ENCODE measurements around the gene CPSF4L.
A peak's percentile ranks its signal among the peaks of the same experiment; 100 is the strongest.

The CPSF4L gene

GRCh38 chr17:73308017-73308823, 46.5 kb upstream of the CPSF4L start:
- peak overlapping the region; percentile 25; the same call in 1 of the 2 replicates for H3K27ac ChIP-seq (replicated peaks)
- DNase-seq (ENCODE audit: low read depth in 1 of 2, low spot score in 1 of 2): peak; percentile 73 to 79

GRCh38 chr17:73307130-73307529, 45.5 kb upstream of the CPSF4L start:
- TF ChIP-seq CTCF (IDR thresholded peaks at IDR 0.05; ENCODE audit: insufficient read depth, low read length) (no peak), GABPA (IDR thresholded peaks at IDR 0.05; ENCODE audit: low read depth) (no peak), SPI1 (IDR thresholded peaks at IDR 0.05; ENCODE audit: borderline replicate concordance, low read depth) (no peak), POLR2AphosphoS5 (IDR thresholded peaks at IDR 0.05; ENCODE audit: low read depth) (no peak), REST (IDR thresholded peaks at IDR 0.05; ENCODE audit: insufficient replicate concordance, low read depth) (no peak)
- no peak for DNase-seq (ENCODE audit: low read depth in 1 of 2, low spot score in 1 of 2)
- Histone ChIP-seq H3K4me3 (replicated peaks; ENCODE audit: insufficient read depth, low read length) (no peak overlapping the region), H3K27ac (replicated peaks) (no peak overlapping the region), H3K27me3 (ENCODE audit: insufficient read depth, poor library complexity, severe bottlenecking) (no peaks in the 10 kb centered on the region)

More at GRCh38 chr17:73308017-73308823, 46.5 kb upstream of the CPSF4L start:
- H3K27me3 ChIP-seq (ENCODE audit: insufficient read depth, poor library complexity, severe bottlenecking): no peaks in the 10 kb centered on the region
- H3K4me3 ChIP-seq (replicated peaks; ENCODE audit: insufficient read depth, low read length): 0 out of 2 replicates have a peak overlapping the region, but pooled peaks have one; percentile 0
- no peak for TF ChIP-seq POLR2AphosphoS5 (IDR thresholded peaks at IDR 0.05; ENCODE audit: low read depth)
- TF ChIP-seq REST (IDR thresholded peaks at IDR 0.05; ENCODE audit: insufficient replicate concordance, low read depth): no peak
- no peak for TF ChIP-seq CTCF (IDR thresholded peaks at IDR 0.05; ENCODE audit: insufficient read depth, low read length)
- no peak for TF ChIP-seq SPI1 (IDR thresholded peaks at IDR 0.05; ENCODE audit: borderline replicate concordance, low read depth)
- TF ChIP-seq GABPA (IDR thresholded peaks at IDR 0.05; ENCODE audit: low read depth): no peak

GRCh38 chr17:73305845-73306836, 44.5 kb upstream of the CPSF4L start:
- no peak overlapping the region for H3K4me3 ChIP-seq (replicated peaks; ENCODE audit: insufficient read depth, low read length)
- no peaks in the 10 kb centered on the region for H3K27me3 ChIP-seq (ENCODE audit: insufficient read depth, poor library complexity, severe bottlenecking)
- DNase-seq (ENCODE audit: low read depth in 1 of 2, low spot score in 1 of 2): no peak
- TF ChIP-seq CTCF (IDR thresholded peaks at IDR 0.05; ENCODE audit: insufficient read depth, low read length) (no peak), POLR2AphosphoS5 (IDR thresholded peaks at IDR 0.05; ENCODE audit: low read depth) (no peak), GABPA (IDR thresholded peaks at IDR 0.05; ENCODE audit: low read depth) (no peak), SPI1 (IDR thresholded peaks at IDR 0.05; ENCODE audit: borderline replicate concordance, low read depth) (no peak), REST (IDR thresholded peaks at IDR 0.05; ENCODE audit: insufficient replicate concordance, low read depth) (no peak)
- no peak overlapping the region for H3K27ac ChIP-seq (replicated peaks)

All from HL-60 (cell line).